Measurements from ENCODE around the gene PAMR1. TPM values are rescaled to one million over a fixed set of nuclear protein-coding genes. Genes with fewer than 3 reads are reported as not detected.

The PAMR1 gene
- total RNA-seq, 4 donors from 2014 or later: 4.0 to 13.5 (median 10.4) TPM

GRCh38 chr11:35553021-35553420 lies 27.6 kb upstream of the PAMR1 start:
- Histone ChIP-seq H3K4me1 (no peaks in the 10 kb centered on the region), H3K4me3 (no peak overlapping the region), H3K36me3 (no peaks in the 10 kb centered on the region), H3K27me3 (no peaks in the 10 kb centered on the region), H3K9me3 (no peaks in the 10 kb centered on the region), H3K27ac (no peak overlapping the region)
- in situ Hi-C loops (cut with MboI; ENCODE audit: low pct_ligation_motif_present in 1 of 4, low pct_unique_long_range_greater_than_20kb in 1 of 4, low sequenced_read_pairs in 3 of 4) (no loop called here), intact Hi-C loops (cut with DNase I; ENCODE audit: low total_unique reads) (no loop called here)
- TF ChIP-seq EP300 (IDR thresholded peaks at IDR 0.05; ENCODE audit: low read depth) (no peak), POLR2AphosphoS5 (IDR thresholded peaks at IDR 0.05) (no peak), POLR2A (IDR thresholded peaks at IDR 0.05) (no peak), CTCF (IDR thresholded peaks at IDR 0.05) (no peak)
- no peak for DNase-seq
- WGBS, 2 donors (ENCODE audit: low coverage in 1 of 2): 72 to 80% methylated on average over 1 to 3 of the region's 3 CpGs

- no peaks in the 10 kb centered on the region for H3K4me1 ChIP-seq
- intact Hi-C loops (cut with DNase I; ENCODE audit: low total_unique reads) (no loop called here), in situ Hi-C loops (cut with MboI; ENCODE audit: low pct_ligation_motif_present in 1 of 4, low pct_unique_long_range_greater_than_20kb in 1 of 4, low sequenced_read_pairs in 3 of 4) (no loop called here)
- H3K27ac ChIP-seq: no peak overlapping the region
- TF ChIP-seq POLR2A (IDR thresholded peaks at IDR 0.05) (no peak), EP300 (IDR thresholded peaks at IDR 0.05; ENCODE audit: low read depth) (no peak), POLR2AphosphoS5 (IDR thresholded peaks at IDR 0.05) (no peak), CTCF (IDR thresholded peaks at IDR 0.05) (no peak)
- no peak overlapping the region for H3K4me3 ChIP-seq
- H3K9me3 ChIP-seq: no peaks in the 10 kb centered on the region
- H3K27me3 ChIP-seq: no peaks in the 10 kb centered on the region
- H3K36me3 ChIP-seq: no peaks in the 10 kb centered on the region
- WGBS, 2 donors (ENCODE audit: low coverage in 1 of 2): 81 to 100% methylated on average over 3 to 5 of the region's 5 CpGs
- no peak for DNase-seq
Measured at GRCh38 chr11:35552616-35553015, 27.2 kb upstream of the PAMR1 start.

DNA sequence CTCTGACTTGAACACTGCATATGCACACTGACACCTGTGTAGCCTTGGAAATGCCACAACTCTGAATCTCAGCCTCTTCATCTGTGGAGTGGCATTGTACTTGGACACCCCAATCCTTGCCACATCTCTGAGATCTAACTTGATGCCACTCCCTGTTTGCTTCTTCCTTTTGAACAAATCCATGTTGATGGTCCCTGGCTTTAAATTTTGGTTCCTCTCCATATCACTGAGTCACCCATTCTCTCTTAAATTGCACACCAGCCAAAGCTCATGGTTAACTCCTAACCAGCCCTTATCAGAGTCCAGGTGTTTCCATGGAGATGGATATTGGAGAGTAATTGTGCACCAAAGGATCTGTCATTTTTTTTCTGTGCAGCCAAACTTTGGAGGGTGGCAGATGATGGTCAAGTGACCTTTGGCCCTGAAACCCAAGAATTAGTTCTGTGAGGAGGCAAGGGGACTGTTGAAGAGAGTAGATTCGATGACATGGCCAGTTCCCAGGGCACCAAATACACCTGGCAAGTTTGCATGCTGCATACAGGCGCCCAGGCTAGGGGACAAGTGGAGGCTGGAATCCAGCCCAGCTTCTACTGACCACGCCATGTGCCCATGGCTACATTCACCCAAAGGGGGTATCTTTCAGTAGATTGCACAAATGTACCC lies 25.1 kb upstream of the PAMR1 start:
- in situ Hi-C loops (cut with MboI; ENCODE audit: low pct_ligation_motif_present in 1 of 4, low pct_unique_long_range_greater_than_20kb in 1 of 4, low sequenced_read_pairs in 3 of 4) (no loop called here), intact Hi-C loops (cut with DNase I; ENCODE audit: low total_unique reads) (no loop called here)
- Histone ChIP-seq H3K36me3 (no peaks in the 10 kb centered on the region), H3K27ac (no peak overlapping the region), H3K27me3 (no peaks in the 10 kb centered on the region), H3K4me3 (no peak overlapping the region), H3K9me3 (no peaks in the 10 kb centered on the region), H3K4me1 (no peaks in the 10 kb centered on the region)
- no peak for DNase-seq
- TF ChIP-seq EP300 (IDR thresholded peaks at IDR 0.05; ENCODE audit: low read depth): no peak
- TF ChIP-seq CTCF (IDR thresholded peaks at IDR 0.05): no peak
- TF ChIP-seq POLR2AphosphoS5 (IDR thresholded peaks at IDR 0.05): no peak
- TF ChIP-seq POLR2A (IDR thresholded peaks at IDR 0.05): no peak
- WGBS, 2 donors (ENCODE audit: low coverage in 1 of 2): 60 to 81% methylated on average over 1 to 3 of the region's 3 CpGs

DNA sequence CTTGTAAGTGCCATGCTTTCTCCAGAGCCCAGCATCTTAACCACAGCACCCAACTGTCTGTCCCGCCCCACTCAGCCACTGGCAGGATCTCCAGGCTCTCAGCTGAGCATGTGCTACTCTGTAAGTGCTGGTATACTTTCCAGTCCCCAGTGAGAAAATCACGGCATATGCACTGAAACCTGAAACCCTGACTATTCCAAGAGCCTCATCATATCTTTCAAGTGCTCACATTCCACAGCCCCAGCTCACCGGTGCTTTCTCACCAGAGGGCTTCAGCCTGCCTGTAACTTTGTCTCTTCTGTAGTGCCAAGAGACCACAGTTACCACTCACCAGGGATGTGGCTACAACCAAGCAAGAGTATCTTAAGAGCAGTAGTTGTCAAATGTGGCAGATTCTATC lies 24.4 kb upstream of the PAMR1 start:
- no peak for DNase-seq
- no peaks in the 10 kb centered on the region for H3K27me3 ChIP-seq
- H3K4me1 ChIP-seq: no peaks in the 10 kb centered on the region
- H3K27ac ChIP-seq: no peak overlapping the region
- in situ Hi-C loops (cut with MboI; ENCODE audit: low pct_ligation_motif_present in 1 of 4, low pct_unique_long_range_greater_than_20kb in 1 of 4, low sequenced_read_pairs in 3 of 4): no loop called here
- H3K4me3 ChIP-seq: no peak overlapping the region
- WGBS, 2 donors (ENCODE audit: low coverage in 1 of 2): 42 to 44% methylated on average over 3 of the region's 3 CpGs
- TF ChIP-seq EP300 (IDR thresholded peaks at IDR 0.05; ENCODE audit: low read depth) (no peak), POLR2AphosphoS5 (IDR thresholded peaks at IDR 0.05) (no peak), POLR2A (IDR thresholded peaks at IDR 0.05) (no peak), CTCF (IDR thresholded peaks at IDR 0.05) (no peak)
- H3K36me3 ChIP-seq: no peaks in the 10 kb centered on the region
- intact Hi-C loops (cut with DNase I; ENCODE audit: low total_unique reads): no loop called here
- H3K9me3 ChIP-seq: no peaks in the 10 kb centered on the region
